Natural killer cell (primary cell): ENCODE measurements around the gene ADAM17. TPM values are rescaled to one million over a fixed set of nuclear protein-coding genes. Genes with fewer than 3 reads are reported as not detected.

Experiments used
- ATAC-seq, 3 donors: fragments of 150-1000 bp in 2 of 3; fragments of 200-7000 bp in 1 of 3; cut with Tn5 transposase; 1 replicate in 1 of 3; 2 replicates in 2 of 3; pipeline ENCODE4 v1.10.0; 2021; ENCODE audit warnings: mild to moderate bottlenecking in 2 of 3, moderate library complexity in 2 of 3
- DNase-seq, 2 donors: peaks; one replicate each; pipeline versions ENCODE4 v3.0.0 to v3.0.0-alpha.2; 2013 to 2021; ENCODE audit warnings: mixed read lengths in 1 of 2
- H3K27ac ChIP-seq: one replicate; pipeline ENCODE4 v1.5.1; 2013; ENCODE audit warnings: mild to moderate bottlenecking, low read length
- H3K27me3 ChIP-seq: one replicate; pipeline ENCODE4 v1.6.1; 2013; ENCODE audit warnings: low read length; ENCODE audit not compliant: control insufficient read depth, insufficient read depth
- H3K36me3 ChIP-seq: one replicate; pipeline ENCODE4 v1.6.1; 2013; ENCODE audit warnings: low read length; ENCODE audit not compliant: control insufficient read depth, insufficient read depth
- H3K4me1 ChIP-seq: one replicate; pipeline ENCODE4 v1.6.1; 2013; ENCODE audit warnings: low read length; ENCODE audit not compliant: control insufficient read depth, insufficient read depth
- H3K4me3 ChIP-seq: one replicate; pipeline ENCODE4 v1.5.1; 2013; ENCODE audit warnings: low read length
- H3K9me3 ChIP-seq: one replicate; pipeline ENCODE4 v1.6.1; 2013; ENCODE audit warnings: low read length; ENCODE audit not compliant: control insufficient read depth, insufficient read depth
- H3K27ac Mint-ChIP-seq, 2 donors: one replicate each; pipeline ENCODE4 v1.8.0; 2022; ENCODE audit warnings: mild to moderate bottlenecking in 2 of 2, mixed read lengths in 2 of 2, moderate library complexity in 1 of 2
- H3K27me3 Mint-ChIP-seq, 2 donors: one replicate each; pipeline ENCODE4 v1.8.0; 2022; ENCODE audit warnings: low read depth in 2 of 2, mixed read lengths in 2 of 2
- H3K36me3 Mint-ChIP-seq: one replicate; pipeline ENCODE4 v1.8.0; 2022; ENCODE audit warnings: mixed read lengths
- H3K4me1 Mint-ChIP-seq, 2 donors: one replicate each; pipeline ENCODE4 v1.8.0; 2022; ENCODE audit warnings: mixed read lengths in 2 of 2
- H3K4me3 Mint-ChIP-seq: one replicate; pipeline ENCODE4 v1.8.0; 2022; ENCODE audit warnings: mild to moderate bottlenecking, moderate library complexity, mixed read lengths
- H3K9me3 Mint-ChIP-seq, 2 donors: one replicate each; pipeline ENCODE4 v1.8.0; 2022; ENCODE audit warnings: mixed read lengths in 2 of 2
- CTCF ChIP-seq: fragments of 200-600 bp; IDR thresholded peaks from one replicate; pipeline ENCODE4 v1.8.0; 2022; ENCODE audit warnings: antibody characterized with exemption
- WGBS: methylation state at CpG from one replicate; pipeline ENCODE4 v1.1.7; 2013; ENCODE audit warnings: missing lambda C conversion rate; ENCODE audit not compliant: insufficient coverage; 5-methylcytosine and 5-hydroxymethylcytosine counted together
- intact Hi-C: fragments of 100-400 bp; cut with micrococcal nuclease; formaldehyde crosslinking; loops from one replicate; pipeline ENCODE4 v1.14.2; 2022
- total RNA-seq, 4 donors: library from RNA; stranded (reverse); fragments of 120-200 nt in 1 of 4; gene quantifications; one replicate each; pipeline versions ENCODE4 v1.2.3 to v1.2.4, GENCODE V29; 2013 to 2022

The ADAM17 gene
- total RNA-seq, 3 donors from 2014 or later (not counting 1 experiment from before 2014, with no cell fraction given): 44.0 to 53.8 (median 46.8) TPM

- H3K27ac ChIP-seq: no peak overlapping the region
- Mint-ChIP-seq H3K4me3 (no peak overlapping the region), H3K4me1 (peaks cover 0 to 6% of the 10 kb centered on the region in 2 donors), H3K9me3 (no peaks in the 10 kb centered on the region), H3K27me3 (no peaks in the 10 kb centered on the region), H3K36me3 (no peaks in the 10 kb centered on the region), H3K27ac (no peak overlapping the region)
- 91% methylated on average over 4 of the region's 4 CpGs for WGBS
- ATAC-seq (peak in 1 of 3 donors; percentile 30), DNase-seq (no peak)
- intact Hi-C loops: no loop called here
- no peaks in the 10 kb centered on the region for H3K36me3 ChIP-seq
- no peaks in the 10 kb centered on the region for H3K4me1 ChIP-seq
- H3K27me3 ChIP-seq: no peaks in the 10 kb centered on the region
- no peak overlapping the region for H3K4me3 ChIP-seq
- TF ChIP-seq CTCF: no peak
- no peaks in the 10 kb centered on the region for H3K9me3 ChIP-seq
These were observed 18.2 kb upstream of the ADAM17 start for GRCh38 chr2:9573840-9574239.

GRCh38 chr2:9573013-9573720 lies 17.5 kb upstream of the ADAM17 start:
- H3K9me3 ChIP-seq: no peaks in the 10 kb centered on the region
- Mint-ChIP-seq H3K9me3 (no peaks in the 10 kb centered on the region), H3K27ac (no peak overlapping the region), H3K36me3 (no peaks in the 10 kb centered on the region), H3K27me3 (no peaks in the 10 kb centered on the region), H3K4me3 (no peak overlapping the region), H3K4me1 (peaks cover 0 to 6% of the 10 kb centered on the region in 2 donors)
- no peak overlapping the region for H3K27ac ChIP-seq
- H3K4me3 ChIP-seq: no peak overlapping the region
- no peaks in the 10 kb centered on the region for H3K27me3 ChIP-seq
- no peak for TF ChIP-seq CTCF
- ATAC-seq (no peak), DNase-seq (no peak)
- 100% methylated on average over 1 of the region's 1 CpG for WGBS
- intact Hi-C loops: no loop called here
- no peaks in the 10 kb centered on the region for H3K4me1 ChIP-seq
- no peaks in the 10 kb centered on the region for H3K36me3 ChIP-seq

GRCh38 chr2:9570182-9571060 lies 14.8 kb upstream of the ADAM17 start:
- no peaks in the 10 kb centered on the region for H3K27me3 ChIP-seq
- no peak for ATAC-seq
- no peaks in the 10 kb centered on the region for H3K4me1 ChIP-seq
- TF ChIP-seq CTCF: no peak
- WGBS: 94% methylated on average over 4 of the region's 4 CpGs
- H3K9me3 Mint-ChIP-seq: no peaks in the 10 kb centered on the region
- H3K4me3 ChIP-seq: no peak overlapping the region
- H3K27me3 Mint-ChIP-seq: no peaks in the 10 kb centered on the region
- H3K27ac Mint-ChIP-seq: no peak overlapping the region
- H3K4me3 Mint-ChIP-seq: no peak overlapping the region
- H3K36me3 ChIP-seq: no peaks in the 10 kb centered on the region
- peaks cover 0 to 6% of the 10 kb centered on the region in 2 donors for H3K4me1 Mint-ChIP-seq
- intact Hi-C loops: no loop called here
- no peak for DNase-seq
- H3K36me3 Mint-ChIP-seq: no peaks in the 10 kb centered on the region
- no peak overlapping the region for H3K27ac ChIP-seq
- H3K9me3 ChIP-seq: no peaks in the 10 kb centered on the region
